Upper lobe of left lung (tissue), 4 donors: ENCODE data around the gene TMEM44.

Experiments
- CTCF ChIP-seq, 6 experiments: fragments of 450-650 bp in 4 of 6; fragments of 200-600 bp in 2 of 6; sonication (generic) in 2 of 6; IDR thresholded peaks; one replicate each; pipeline ENCODE4 v1.5.1; 2016 to 2019; ENCODE audit warnings: antibody characterized with exemption in 6 of 6
- EP300 ChIP-seq, 4 donors: sonication (generic); formaldehyde crosslinking; IDR thresholded peaks; one replicate each; pipeline ENCODE4 v1.5.1; 2017; ENCODE audit warnings: antibody characterized with exemption in 4 of 4, control low read depth in 2 of 4
- POLR2A ChIP-seq, 4 donors: fragments of 450-650 bp; IDR thresholded peaks; one replicate each; pipeline ENCODE4 v1.5.1; 2016 to 2017; ENCODE audit warnings: antibody characterized with exemption in 4 of 4, mild to moderate bottlenecking in 2 of 4
- POLR2AphosphoS5 ChIP-seq, 2 donors: sonication (generic); formaldehyde crosslinking; IDR thresholded peaks; one replicate each; pipeline ENCODE4 v1.5.1; 2017; ENCODE audit warnings: antibody characterized with exemption in 2 of 2

- TF ChIP-seq CTCF (IDR thresholded peaks at IDR 0.05) (no peak), POLR2A (IDR thresholded peaks at IDR 0.05) (no peak), POLR2AphosphoS5 (IDR thresholded peaks at IDR 0.05) (no peak), EP300 (IDR thresholded peaks at IDR 0.05) (no peak)
These were observed 26.3 kb downstream of the TMEM44 start for GRCh38 chr3:194606941-194607340.
